ENCODE results near the gene UAP1L1.

The UAP1L1 gene

GRCh38 chr9:137034709-137035506, 42.4 kb upstream of the UAP1L1 start:
- peak; percentile 91 for DNase-seq (ENCODE audit: low read depth)
- Histone ChIP-seq H3K4me1 (ENCODE audit: control insufficient read depth, insufficient read depth, low read length) (no peaks in the 10 kb centered on the region), H3K4me3 (ENCODE audit: low read length) (no peak overlapping the region), H3K9ac (ENCODE audit: low read length) (no peak overlapping the region), H3K36me3 (ENCODE audit: control insufficient read depth, insufficient read depth, low read length, severe bottlenecking) (peaks cover 10% of the 10 kb centered on the region), H3K27me3 (replicated peaks; ENCODE audit: control insufficient read depth, insufficient read depth, low read length) (no peaks in the 10 kb centered on the region), H3K9me3 (ENCODE audit: control insufficient read depth, low read length) (no peaks in the 10 kb centered on the region)

- H3K9ac ChIP-seq (ENCODE audit: low read length) = no peak overlapping the region
- no peak overlapping the region for H3K4me3 ChIP-seq (ENCODE audit: low read length)
- no peaks in the 10 kb centered on the region for H3K9me3 ChIP-seq (ENCODE audit: control insufficient read depth, low read length)
- DNase-seq (ENCODE audit: low read depth) = no peak
- H3K27me3 ChIP-seq (replicated peaks; ENCODE audit: control insufficient read depth, insufficient read depth, low read length) = no peaks in the 10 kb centered on the region
- peaks cover 13% of the 10 kb centered on the region for H3K36me3 ChIP-seq (ENCODE audit: control insufficient read depth, insufficient read depth, low read length, severe bottlenecking)
- no peaks in the 10 kb centered on the region for H3K4me1 ChIP-seq (ENCODE audit: control insufficient read depth, insufficient read depth, low read length)
Observed at GRCh38 chr9:137035507-137035834, 41.8 kb upstream of the UAP1L1 start.

GRCh38 chr9:137035937-137036336, 41.4 kb upstream of the UAP1L1 start:
- no peak overlapping the region for H3K9ac ChIP-seq (ENCODE audit: low read length)
- H3K36me3 ChIP-seq (ENCODE audit: control insufficient read depth, insufficient read depth, low read length, severe bottlenecking) = peaks cover 13% of the 10 kb centered on the region
- no peak for DNase-seq (ENCODE audit: low read depth)
- no peaks in the 10 kb centered on the region for H3K27me3 ChIP-seq (replicated peaks; ENCODE audit: control insufficient read depth, insufficient read depth, low read length)
- H3K4me1 ChIP-seq (ENCODE audit: control insufficient read depth, insufficient read depth, low read length) = no peaks in the 10 kb centered on the region
- H3K9me3 ChIP-seq (ENCODE audit: control insufficient read depth, low read length) = no peaks in the 10 kb centered on the region
- H3K4me3 ChIP-seq (ENCODE audit: low read length) = no peak overlapping the region

- Histone ChIP-seq H3K27me3 (replicated peaks; ENCODE audit: control insufficient read depth, insufficient read depth, low read length) (no peaks in the 10 kb centered on the region), H3K9ac (ENCODE audit: low read length) (no peak overlapping the region), H3K4me1 (ENCODE audit: control insufficient read depth, insufficient read depth, low read length) (no peaks in the 10 kb centered on the region), H3K9me3 (ENCODE audit: control insufficient read depth, low read length) (no peaks in the 10 kb centered on the region), H3K4me3 (ENCODE audit: low read length) (no peak overlapping the region), H3K36me3 (ENCODE audit: control insufficient read depth, insufficient read depth, low read length, severe bottlenecking) (peaks cover 13% of the 10 kb centered on the region)
- no peak for DNase-seq (ENCODE audit: low read depth)
Observed at GRCh38 chr9:137037035-137037434, 40.3 kb upstream of the UAP1L1 start.

- Histone ChIP-seq H3K9ac (ENCODE audit: low read length) (no peak overlapping the region), H3K4me1 (ENCODE audit: control insufficient read depth, insufficient read depth, low read length) (no peaks in the 10 kb centered on the region), H3K9me3 (ENCODE audit: control insufficient read depth, low read length) (no peaks in the 10 kb centered on the region), H3K27me3 (replicated peaks; ENCODE audit: control insufficient read depth, insufficient read depth, low read length) (no peaks in the 10 kb centered on the region), H3K36me3 (ENCODE audit: control insufficient read depth, insufficient read depth, low read length, severe bottlenecking) (peaks cover 13% of the 10 kb centered on the region), H3K4me3 (ENCODE audit: low read length) (no peak overlapping the region)
- no peak for DNase-seq (ENCODE audit: low read depth)
Observed at GRCh38 chr9:137037483-137037882, 39.8 kb upstream of the UAP1L1 start.

GRCh38 chr9:137038916-137039315, 38.4 kb upstream of the UAP1L1 start:
- Histone ChIP-seq H3K36me3 (ENCODE audit: control insufficient read depth, insufficient read depth, low read length, severe bottlenecking) (peaks cover 13% of the 10 kb centered on the region), H3K4me1 (ENCODE audit: control insufficient read depth, insufficient read depth, low read length) (peaks cover 4% of the 10 kb centered on the region), H3K27me3 (replicated peaks; ENCODE audit: control insufficient read depth, insufficient read depth, low read length) (no peaks in the 10 kb centered on the region), H3K9me3 (ENCODE audit: control insufficient read depth, low read length) (no peaks in the 10 kb centered on the region), H3K4me3 (ENCODE audit: low read length) (no peak overlapping the region), H3K9ac (ENCODE audit: low read length) (no peak overlapping the region)
- no peak for DNase-seq (ENCODE audit: low read depth)

GRCh38 chr9:137039611-137040366, 37.5 kb upstream of the UAP1L1 start:
- Histone ChIP-seq H3K36me3 (ENCODE audit: control insufficient read depth, insufficient read depth, low read length, severe bottlenecking) (peaks cover 13% of the 10 kb centered on the region), H3K9ac (ENCODE audit: low read length) (no peak overlapping the region), H3K4me1 (ENCODE audit: control insufficient read depth, insufficient read depth, low read length) (peaks cover 9% of the 10 kb centered on the region), H3K4me3 (ENCODE audit: low read length) (no peak overlapping the region), H3K9me3 (ENCODE audit: control insufficient read depth, low read length) (no peaks in the 10 kb centered on the region), H3K27me3 (replicated peaks; ENCODE audit: control insufficient read depth, insufficient read depth, low read length) (no peaks in the 10 kb centered on the region)
- DNase-seq (ENCODE audit: low read depth) = no peak

GRCh38 chr9:137040568-137040967, 36.7 kb upstream of the UAP1L1 start:
- DNase-seq (ENCODE audit: low read depth) = no peak
- H3K36me3 ChIP-seq (ENCODE audit: control insufficient read depth, insufficient read depth, low read length, severe bottlenecking) = peaks cover 13% of the 10 kb centered on the region
- H3K4me3 ChIP-seq (ENCODE audit: low read length) = no peak overlapping the region
- peaks cover 14% of the 10 kb centered on the region for H3K4me1 ChIP-seq (ENCODE audit: control insufficient read depth, insufficient read depth, low read length)
- H3K9ac ChIP-seq (ENCODE audit: low read length) = no peak overlapping the region
- no peaks in the 10 kb centered on the region for H3K9me3 ChIP-seq (ENCODE audit: control insufficient read depth, low read length)
- H3K27me3 ChIP-seq (replicated peaks; ENCODE audit: control insufficient read depth, insufficient read depth, low read length) = no peaks in the 10 kb centered on the region

GRCh38 chr9:137041124-137041523, 36.2 kb upstream of the UAP1L1 start:
- H3K9me3 ChIP-seq (ENCODE audit: control insufficient read depth, low read length) = no peaks in the 10 kb centered on the region
- no peak overlapping the region for H3K4me3 ChIP-seq (ENCODE audit: low read length)
- peaks cover 13% of the 10 kb centered on the region for H3K36me3 ChIP-seq (ENCODE audit: control insufficient read depth, insufficient read depth, low read length, severe bottlenecking)
- no peaks in the 10 kb centered on the region for H3K27me3 ChIP-seq (replicated peaks; ENCODE audit: control insufficient read depth, insufficient read depth, low read length)
- DNase-seq (ENCODE audit: low read depth) = no peak
- peaks cover 14% of the 10 kb centered on the region for H3K4me1 ChIP-seq (ENCODE audit: control insufficient read depth, insufficient read depth, low read length)
- H3K9ac ChIP-seq (ENCODE audit: low read length) = no peak overlapping the region

GRCh38 chr9:137042751-137043727, 34.3 kb upstream of the UAP1L1 start:
- peaks cover 13% of the 10 kb centered on the region for H3K36me3 ChIP-seq (ENCODE audit: control insufficient read depth, insufficient read depth, low read length, severe bottlenecking)
- H3K9ac ChIP-seq (ENCODE audit: low read length) = peak overlapping the region; percentile 22
- H3K4me1 ChIP-seq (ENCODE audit: control insufficient read depth, insufficient read depth, low read length) = peaks cover 17% of the 10 kb centered on the region
- peaks cover 12% of the 10 kb centered on the region for H3K27me3 ChIP-seq (replicated peaks; ENCODE audit: control insufficient read depth, insufficient read depth, low read length)
- no peak for DNase-seq (ENCODE audit: low read depth)
- H3K9me3 ChIP-seq (ENCODE audit: control insufficient read depth, low read length) = no peaks in the 10 kb centered on the region
- no peak overlapping the region for H3K4me3 ChIP-seq (ENCODE audit: low read length)

GRCh38 chr9:137044037-137044436, 33.3 kb upstream of the UAP1L1 start:
- Histone ChIP-seq H3K27me3 (replicated peaks; ENCODE audit: control insufficient read depth, insufficient read depth, low read length) (peaks cover 13% of the 10 kb centered on the region), H3K4me3 (ENCODE audit: low read length) (no peak overlapping the region)

More at GRCh38 chr9:137044037-137044436, 33.3 kb upstream of the UAP1L1 start:
- Histone ChIP-seq H3K9me3 (ENCODE audit: control insufficient read depth, low read length) (no peaks in the 10 kb centered on the region), H3K4me1 (ENCODE audit: control insufficient read depth, insufficient read depth, low read length) (peaks cover 17% of the 10 kb centered on the region), H3K36me3 (ENCODE audit: control insufficient read depth, insufficient read depth, low read length, severe bottlenecking) (peaks cover 11% of the 10 kb centered on the region), H3K9ac (ENCODE audit: low read length) (peak overlapping the region; percentile 82)
- DNase-seq (ENCODE audit: low read depth) = no peak

All from adipocyte (in vitro differentiated cells).